ENCODE measurements around the gene TMEM120B. TPM values are rescaled to one million over a fixed set of nuclear protein-coding genes. Genes with fewer than 3 reads are reported as not detected.
"Not testable (repeated sequence)": the region's sequence is repeated elsewhere in the genome, so short reads cannot be mapped to it uniquely, and the experiment has no call there.

TMEM120B gene
- total RNA-seq, 1 donor from 2014 or later, result 18.3 TPM

GRCh38 chr12:121713257-121713777 lies 765 bp downstream of the TMEM120B start:
- H3K27me3 Mint-ChIP-seq (ENCODE audit: insufficient read depth), result peaks cover 4% of the 10 kb centered on the region
- DNase-seq (ENCODE audit: low spot score), result no peak
- H3K36me3 Mint-ChIP-seq (ENCODE audit: low read depth), result peaks cover 8% of the 10 kb centered on the region
- H3K4me1 Mint-ChIP-seq (ENCODE audit: low read depth), result peaks cover 28% of the 10 kb centered on the region
- peak overlapping the region; percentile 58 for H3K27ac Mint-ChIP-seq
- H3K4me3 Mint-ChIP-seq, result peak overlapping the region; percentile 97
- intact Hi-C loops (cut with micrococcal nuclease), result no loop called here
- no peaks in the 10 kb centered on the region for H3K9me3 Mint-ChIP-seq

DNA sequence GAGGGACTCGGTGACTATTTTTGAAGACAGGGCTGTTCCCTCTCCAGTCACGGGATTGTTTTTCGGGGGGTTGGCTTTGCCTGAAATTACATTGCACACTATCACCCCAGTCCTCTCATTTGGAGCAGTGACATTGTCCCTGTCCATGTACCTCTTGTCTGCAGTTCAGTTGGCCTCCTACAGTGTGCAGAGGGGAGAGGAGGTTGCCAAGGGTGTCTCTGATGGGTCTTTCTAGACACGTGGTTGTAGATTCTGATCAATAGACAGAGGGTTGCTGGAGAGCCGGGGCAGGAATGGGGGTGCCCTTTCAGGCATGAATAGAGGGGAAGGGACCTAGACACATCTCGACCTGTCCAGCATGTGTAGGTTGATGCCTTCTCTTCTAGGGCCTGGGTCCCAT lies 1.2 kb downstream of the TMEM120B start:
- intact Hi-C loops (cut with micrococcal nuclease), result no loop called here
- DNase-seq (ENCODE audit: low spot score), result no peak
- Mint-ChIP-seq H3K4me3 (peak overlapping the region; percentile 97), H3K9me3 (no peaks in the 10 kb centered on the region), H3K27ac (peak overlapping the region; percentile 13), H3K27me3 (ENCODE audit: insufficient read depth) (peaks cover 4% of the 10 kb centered on the region), H3K36me3 (ENCODE audit: low read depth) (peaks cover 8% of the 10 kb centered on the region), H3K4me1 (ENCODE audit: low read depth) (peaks cover 31% of the 10 kb centered on the region)

DNA sequence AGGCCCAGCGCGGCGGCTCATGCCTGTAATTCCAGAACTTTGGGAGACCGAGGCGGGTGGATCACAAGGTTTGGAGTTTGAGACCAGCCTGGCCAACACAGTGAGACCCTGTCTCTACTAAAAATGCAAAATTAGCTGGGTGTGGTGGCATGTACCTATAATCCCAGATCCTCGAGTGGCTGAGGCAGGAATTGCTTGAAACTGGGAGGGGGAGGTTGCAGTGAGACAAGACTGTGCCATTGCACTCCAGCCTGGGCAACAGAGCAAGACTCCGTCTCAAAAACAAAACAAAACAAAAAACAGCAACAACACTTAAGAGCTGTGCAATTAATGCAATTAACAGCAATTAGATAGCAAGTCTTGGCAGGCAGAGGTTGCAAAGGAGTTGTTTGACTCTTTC lies 2.5 kb downstream of the TMEM120B start:
- DNase-seq (ENCODE audit: low spot score); H3K9me3 Mint-ChIP-seq; intact Hi-C loops (cut with micrococcal nuclease); H3K27ac Mint-ChIP-seq; H3K27me3 Mint-ChIP-seq (ENCODE audit: insufficient read depth); H3K36me3 Mint-ChIP-seq (ENCODE audit: low read depth): not testable (repeated sequence)
- peak overlapping the region; percentile 50 for H3K4me3 Mint-ChIP-seq
- peaks cover 34% of the 10 kb centered on the region for H3K4me1 Mint-ChIP-seq (ENCODE audit: low read depth)

GRCh38 chr12:121715862-121716435 lies 3.4 kb downstream of the TMEM120B start:
- H3K4me3 Mint-ChIP-seq, result no peak overlapping the region
- H3K4me1 Mint-ChIP-seq (ENCODE audit: low read depth), result peaks cover 34% of the 10 kb centered on the region
- no peak for DNase-seq (ENCODE audit: low spot score)
- intact Hi-C loops (cut with micrococcal nuclease), result no loop called here
- H3K36me3 Mint-ChIP-seq (ENCODE audit: low read depth), result peaks cover 8% of the 10 kb centered on the region
- no peaks in the 10 kb centered on the region for H3K9me3 Mint-ChIP-seq
- H3K27ac Mint-ChIP-seq, result no peak overlapping the region
- H3K27me3 Mint-ChIP-seq (ENCODE audit: insufficient read depth), result no peaks in the 10 kb centered on the region

- H3K27me3 Mint-ChIP-seq (ENCODE audit: insufficient read depth), result no peaks in the 10 kb centered on the region
- no peak overlapping the region for H3K27ac Mint-ChIP-seq
- no peaks in the 10 kb centered on the region for H3K9me3 Mint-ChIP-seq
- H3K4me3 Mint-ChIP-seq, result no peak overlapping the region
- H3K36me3 Mint-ChIP-seq (ENCODE audit: low read depth), result peaks cover 8% of the 10 kb centered on the region
- intact Hi-C loops (cut with micrococcal nuclease), result no loop called here
- no peak for DNase-seq (ENCODE audit: low spot score)
- peaks cover 30% of the 10 kb centered on the region for H3K4me1 Mint-ChIP-seq (ENCODE audit: low read depth)
Measured at GRCh38 chr12:121717041-121717699, 4.6 kb downstream of the TMEM120B start.

DNA sequence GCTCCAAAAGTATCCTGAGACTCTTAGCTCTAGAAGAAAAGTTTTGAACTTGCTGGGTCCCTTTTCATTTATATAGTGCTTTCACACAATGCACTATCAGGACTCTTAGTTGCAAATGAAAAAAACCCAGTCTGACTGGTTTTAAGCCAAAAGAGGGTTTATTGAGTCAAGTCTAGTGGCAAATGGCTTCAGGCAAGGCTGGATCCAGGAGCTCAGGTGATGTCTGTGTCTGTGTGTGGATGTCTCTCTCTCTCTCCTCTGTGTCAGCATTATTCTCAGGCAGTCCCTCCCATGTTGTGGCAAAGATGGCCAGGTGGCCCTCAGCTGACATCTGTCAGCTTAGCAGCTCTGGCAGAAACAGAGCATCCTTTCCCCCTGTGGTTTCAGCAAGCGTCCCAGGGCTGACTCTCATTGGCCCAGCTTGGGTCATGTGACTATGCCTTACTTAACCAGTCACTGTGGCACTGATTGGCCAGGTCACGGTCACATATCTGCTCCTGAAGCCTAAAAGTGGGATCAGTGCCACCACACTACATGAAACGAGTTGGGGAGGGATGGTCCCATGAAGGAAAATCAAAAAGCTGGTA lies 6.2 kb downstream of the TMEM120B start:
- peaks cover 20% of the 10 kb centered on the region for H3K4me1 Mint-ChIP-seq (ENCODE audit: low read depth)
- peaks cover 8% of the 10 kb centered on the region for H3K36me3 Mint-ChIP-seq (ENCODE audit: low read depth)
- no peaks in the 10 kb centered on the region for H3K27me3 Mint-ChIP-seq (ENCODE audit: insufficient read depth)
- peak; percentile 6 for DNase-seq (ENCODE audit: low spot score)
- H3K27ac Mint-ChIP-seq, result no peak overlapping the region
- intact Hi-C loops (cut with micrococcal nuclease), result no loop called here
- H3K4me3 Mint-ChIP-seq, result no peak overlapping the region
- H3K9me3 Mint-ChIP-seq, result no peaks in the 10 kb centered on the region

DNA sequence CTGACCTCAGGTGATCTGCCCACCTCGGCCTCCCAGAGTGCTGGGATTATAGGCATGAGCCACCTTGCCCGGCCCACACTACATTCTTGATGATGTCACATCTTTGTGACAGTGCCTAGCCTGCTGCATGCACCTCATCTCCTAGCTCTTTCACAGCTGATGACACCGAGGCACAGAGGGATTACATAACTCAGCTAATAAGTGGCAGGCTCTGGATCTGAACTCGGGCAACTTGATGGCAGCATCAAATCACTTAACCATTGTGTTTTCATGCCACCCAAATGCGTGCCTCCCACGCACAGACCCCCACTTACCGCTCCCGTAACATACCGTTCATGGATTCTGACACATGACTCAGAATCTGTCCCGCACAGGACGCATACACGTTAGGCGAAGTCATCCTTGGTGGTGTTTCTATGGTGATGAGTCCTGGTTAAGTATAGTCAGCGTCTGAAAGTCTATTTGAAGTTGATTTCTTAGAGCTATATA lies 7.4 kb downstream of the TMEM120B start:
- Mint-ChIP-seq H3K36me3 (ENCODE audit: low read depth) (peaks cover 6% of the 10 kb centered on the region), H3K27me3 (ENCODE audit: insufficient read depth) (no peaks in the 10 kb centered on the region), H3K4me3 (no peak overlapping the region), H3K9me3 (no peaks in the 10 kb centered on the region), H3K27ac (no peak overlapping the region), H3K4me1 (ENCODE audit: low read depth) (peaks cover 12% of the 10 kb centered on the region)
- intact Hi-C loops (cut with micrococcal nuclease), result no loop called here
- no peak for DNase-seq (ENCODE audit: low spot score)

- H3K9me3 Mint-ChIP-seq, result no peaks in the 10 kb centered on the region
- H3K4me1 Mint-ChIP-seq (ENCODE audit: low read depth), result peaks cover 6% of the 10 kb centered on the region
- no peak overlapping the region for H3K4me3 Mint-ChIP-seq
- H3K36me3 Mint-ChIP-seq (ENCODE audit: low read depth), result peaks cover 3% of the 10 kb centered on the region
- H3K27ac Mint-ChIP-seq, result no peak overlapping the region
- no peak for DNase-seq (ENCODE audit: low spot score)
- intact Hi-C loops (cut with micrococcal nuclease), result no loop called here
- H3K27me3 Mint-ChIP-seq (ENCODE audit: insufficient read depth), result no peaks in the 10 kb centered on the region
Measured at GRCh38 chr12:121720762-121721161, 8.2 kb downstream of the TMEM120B start.

- no peaks in the 10 kb centered on the region for H3K9me3 Mint-ChIP-seq
- no peak overlapping the region for H3K27ac Mint-ChIP-seq
- H3K4me1 Mint-ChIP-seq (ENCODE audit: low read depth), result peaks cover 6% of the 10 kb centered on the region
- intact Hi-C loops (cut with micrococcal nuclease), result no loop called here
- DNase-seq (ENCODE audit: low spot score), result no peak
- no peak overlapping the region for H3K4me3 Mint-ChIP-seq
- no peaks in the 10 kb centered on the region for H3K27me3 Mint-ChIP-seq (ENCODE audit: insufficient read depth)
- H3K36me3 Mint-ChIP-seq (ENCODE audit: low read depth), result no peaks in the 10 kb centered on the region
Measured at GRCh38 chr12:121722511-121722910, 10.0 kb downstream of the TMEM120B start.

DNA sequence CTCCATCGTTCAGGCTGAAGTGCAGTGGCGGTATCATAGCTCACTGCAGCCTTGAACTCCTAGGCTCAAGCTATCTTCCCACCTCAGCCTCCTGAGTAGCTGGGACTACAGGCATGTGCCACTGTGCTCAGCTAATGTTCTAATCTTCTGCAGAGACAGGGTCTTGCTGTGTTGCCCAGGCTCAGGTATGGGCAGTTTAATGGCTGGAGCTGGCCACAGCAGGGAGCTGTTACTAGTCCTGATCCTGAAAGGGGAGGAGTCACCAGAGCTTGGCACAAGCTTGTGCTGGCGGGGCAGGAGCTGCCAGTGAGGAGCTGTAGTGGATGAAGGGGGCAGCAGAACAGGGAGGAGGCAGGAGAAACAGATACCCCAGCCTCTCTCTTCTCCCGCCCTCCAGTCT lies 10.6 kb downstream of the TMEM120B start:
- H3K36me3 Mint-ChIP-seq (ENCODE audit: low read depth), result no peaks in the 10 kb centered on the region
- no peak overlapping the region for H3K4me3 Mint-ChIP-seq
- no peak overlapping the region for H3K27ac Mint-ChIP-seq
- H3K4me1 Mint-ChIP-seq (ENCODE audit: low read depth), result peaks cover 6% of the 10 kb centered on the region
- H3K9me3 Mint-ChIP-seq, result no peaks in the 10 kb centered on the region
- intact Hi-C loops (cut with micrococcal nuclease), result no loop called here
- H3K27me3 Mint-ChIP-seq (ENCODE audit: insufficient read depth), result no peaks in the 10 kb centered on the region
- DNase-seq (ENCODE audit: low spot score), result no peak

- no peaks in the 10 kb centered on the region for H3K36me3 Mint-ChIP-seq (ENCODE audit: low read depth)
- H3K4me3 Mint-ChIP-seq, result no peak overlapping the region
- intact Hi-C loops (cut with micrococcal nuclease), result no loop called here
- H3K27me3 Mint-ChIP-seq (ENCODE audit: insufficient read depth), result no peaks in the 10 kb centered on the region
- H3K4me1 Mint-ChIP-seq (ENCODE audit: low read depth), result no peaks in the 10 kb centered on the region
- H3K27ac Mint-ChIP-seq, result no peak overlapping the region
- H3K9me3 Mint-ChIP-seq, result no peaks in the 10 kb centered on the region
- no peak for DNase-seq (ENCODE audit: low spot score)
Measured at GRCh38 chr12:121724925-121725324, 12.4 kb downstream of the TMEM120B start.

DNA sequence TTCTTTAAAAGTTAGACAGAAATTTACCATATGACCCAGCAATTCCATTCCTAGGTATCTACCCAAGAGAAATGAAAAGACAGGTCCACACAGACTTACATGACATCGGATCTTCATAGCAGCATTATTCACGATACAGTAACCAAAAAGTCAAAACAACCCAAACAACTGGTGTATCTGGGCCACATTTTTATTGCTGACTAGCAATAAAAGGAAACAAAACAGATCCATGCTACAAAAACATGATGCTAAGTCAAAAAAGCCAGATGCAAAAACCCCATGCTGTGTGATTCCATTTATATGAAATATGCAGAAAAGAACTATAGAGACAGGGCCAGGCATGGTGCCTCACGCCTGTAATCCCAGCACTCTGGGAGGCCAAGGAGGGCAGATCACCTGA lies 12.9 kb downstream of the TMEM120B start:
- intact Hi-C loops (cut with micrococcal nuclease), result no loop called here
- Mint-ChIP-seq H3K36me3 (ENCODE audit: low read depth) (no peaks in the 10 kb centered on the region), H3K4me1 (ENCODE audit: low read depth) (no peaks in the 10 kb centered on the region), H3K9me3 (no peaks in the 10 kb centered on the region), H3K27me3 (ENCODE audit: insufficient read depth) (no peaks in the 10 kb centered on the region), H3K4me3 (no peak overlapping the region), H3K27ac (no peak overlapping the region)
- no peak for DNase-seq (ENCODE audit: low spot score)

DNA sequence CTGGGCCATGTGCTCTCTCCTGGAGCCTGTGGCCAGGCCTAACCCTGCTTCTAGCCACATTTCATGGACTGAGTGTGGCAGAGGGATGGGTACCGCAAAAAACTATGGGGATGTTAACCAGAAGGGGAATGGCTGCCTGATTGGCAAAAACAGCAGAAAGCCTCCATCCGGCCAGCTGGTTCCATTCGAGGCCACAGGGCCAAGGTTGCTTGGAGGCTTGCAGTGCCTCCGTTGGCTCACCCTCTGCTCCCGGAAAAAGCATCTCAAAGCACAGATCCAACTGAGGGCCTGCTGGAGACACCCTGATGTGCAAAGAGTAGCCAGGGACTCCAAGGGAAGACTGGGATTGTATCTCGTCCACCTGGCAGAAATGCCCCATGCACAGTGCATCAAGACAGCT lies 16.5 kb downstream of the TMEM120B start:
- intact Hi-C loops (cut with micrococcal nuclease), result no loop called here
- Mint-ChIP-seq H3K27ac (no peak overlapping the region), H3K36me3 (ENCODE audit: low read depth) (no peaks in the 10 kb centered on the region)

More for the DNA sequence above, 16.5 kb downstream of the TMEM120B start:
- no peak for DNase-seq (ENCODE audit: low spot score)
- Mint-ChIP-seq H3K9me3 (no peaks in the 10 kb centered on the region), H3K4me3 (no peak overlapping the region), H3K4me1 (ENCODE audit: low read depth) (no peaks in the 10 kb centered on the region), H3K27me3 (ENCODE audit: insufficient read depth) (no peaks in the 10 kb centered on the region)

Data from activated T-helper 1 cell treated with anti-CD3 and anti-CD28 coated beads, Interleukin-12 subunit alpha, Interleukin-12 subunit beta, Interleukin-2, Interleukin-4 antibody, amounts not matched to agents 30 ng/mL and 10 ng/mL and 1 ng/mL, durations not matched to agents 14 hours and 24 hours and 36 hours (primary cell).